ENCODE data around the gene ASL. TPM values are rescaled to one million over a fixed set of nuclear protein-coding genes. Genes with fewer than 3 reads are reported as not detected.
A peak's percentile ranks its signal among the peaks of the same experiment; 100 is the strongest.

ASL gene
- total and polyA plus RNA-seq, 9 of the 15 experiments (the other 6 are each of a cell fraction or from before 2014, with no cell fraction given): 2.6 to 67.0 (median 33.3) TPM

DNA sequence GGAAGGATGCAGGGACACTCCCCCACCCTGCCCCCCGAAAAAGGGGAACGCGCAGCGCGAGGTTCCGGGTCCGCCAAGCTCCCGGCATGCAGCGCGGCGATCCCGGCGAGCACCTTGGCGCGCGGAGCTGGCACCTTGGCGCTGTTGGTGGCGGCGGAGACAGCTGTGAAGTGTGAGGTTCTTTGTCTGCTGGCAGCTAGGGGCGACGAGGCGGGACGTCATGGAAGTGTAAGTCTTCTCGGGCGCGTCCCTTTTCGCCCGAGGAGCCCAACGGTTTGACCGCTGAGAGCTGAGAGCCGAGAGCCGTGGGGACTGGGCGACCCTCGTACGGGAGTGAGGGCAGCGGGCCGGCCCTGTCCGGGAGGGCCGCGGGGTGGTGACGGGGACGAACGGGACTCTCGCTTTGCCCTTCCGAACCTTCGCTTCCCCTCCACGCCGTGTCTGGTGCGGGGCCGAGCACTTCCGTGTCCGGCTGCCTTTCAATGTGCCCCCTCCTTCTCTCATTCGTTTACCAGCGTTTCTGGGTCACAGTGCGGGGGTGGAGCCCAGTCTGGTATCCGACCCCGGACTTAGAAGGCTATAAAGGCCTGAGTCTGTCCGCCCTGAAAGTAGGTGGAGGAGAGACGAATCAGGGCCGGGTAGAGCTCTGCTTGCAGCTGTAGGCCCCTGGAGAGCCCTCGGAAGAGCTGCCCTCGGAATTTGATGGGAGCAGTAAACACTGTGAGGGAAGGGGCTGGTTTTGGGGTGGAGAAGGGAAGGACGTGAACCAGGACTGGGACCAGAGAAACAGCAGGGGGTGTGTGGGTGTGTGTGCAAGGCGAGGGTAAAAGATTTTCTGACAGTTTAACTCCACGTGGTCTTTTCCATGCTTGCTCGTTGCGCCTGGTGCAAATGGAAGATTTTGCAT lies 39.4 kb downstream of the ASL start, which contains the start of gene CRCP (continued):
- TF ChIP-seq, protein P1, sequence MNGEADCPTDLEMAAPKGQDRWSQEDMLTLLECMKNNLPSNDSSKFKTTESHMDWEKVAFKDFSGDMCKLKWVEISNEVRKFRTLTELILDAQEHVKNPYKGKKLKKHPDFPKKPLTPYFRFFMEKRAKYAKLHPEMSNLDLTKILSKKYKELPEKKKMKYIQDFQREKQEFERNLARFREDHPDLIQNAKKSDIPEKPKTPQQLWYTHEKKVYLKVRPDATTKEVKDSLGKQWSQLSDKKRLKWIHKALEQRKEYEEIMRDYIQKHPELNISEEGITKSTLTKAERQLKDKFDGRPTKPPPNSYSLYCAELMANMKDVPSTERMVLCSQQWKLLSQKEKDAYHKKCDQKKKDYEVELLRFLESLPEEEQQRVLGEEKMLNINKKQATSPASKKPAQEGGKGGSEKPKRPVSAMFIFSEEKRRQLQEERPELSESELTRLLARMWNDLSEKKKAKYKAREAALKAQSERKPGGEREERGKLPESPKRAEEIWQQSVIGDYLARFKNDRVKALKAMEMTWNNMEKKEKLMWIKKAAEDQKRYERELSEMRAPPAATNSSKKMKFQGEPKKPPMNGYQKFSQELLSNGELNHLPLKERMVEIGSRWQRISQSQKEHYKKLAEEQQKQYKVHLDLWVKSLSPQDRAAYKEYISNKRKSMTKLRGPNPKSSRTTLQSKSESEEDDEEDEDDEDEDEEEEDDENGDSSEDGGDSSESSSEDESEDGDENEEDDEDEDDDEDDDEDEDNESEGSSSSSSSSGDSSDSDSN (IDR thresholded peaks at IDR 0.05; ENCODE audit: borderline replicate concordance in 1 of 2, low read depth in 2 of 2, low read length in 2 of 2): 0 out of 4 replicates have a peak, but pooled peaks of 1 of the 2 experiments have one; percentile 42
- peak; percentile 67 for TF ChIP-seq TAF9B (IDR thresholded peaks at IDR 0.05; ENCODE audit: partially characterized antibody)
- TF ChIP-seq ZNF133 (CRISPR knock-in tag; IDR thresholded peaks at IDR 0.05): no peak
- TF ChIP-seq ESRRA (IDR thresholded peaks at IDR 0.05; ENCODE audit: borderline replicate concordance, low read depth): no peak
- TF ChIP-seq RBM22 (IDR thresholded peaks at IDR 0.05; ENCODE audit: low read depth, low read length, poor library complexity, severe bottlenecking): peak; percentile 85
- no peak for TF ChIP-seq ATF1 (CRISPR knock-in tag; IDR thresholded peaks at IDR 0.05)
- TF ChIP-seq ATF1 (tag; IDR thresholded peaks at IDR 0.05): peak; percentile 81
- TF ChIP-seq FOXJ3 (CRISPR knock-in tag; IDR thresholded peaks at IDR 0.05): no peak
- TF ChIP-seq, protein P2, sequence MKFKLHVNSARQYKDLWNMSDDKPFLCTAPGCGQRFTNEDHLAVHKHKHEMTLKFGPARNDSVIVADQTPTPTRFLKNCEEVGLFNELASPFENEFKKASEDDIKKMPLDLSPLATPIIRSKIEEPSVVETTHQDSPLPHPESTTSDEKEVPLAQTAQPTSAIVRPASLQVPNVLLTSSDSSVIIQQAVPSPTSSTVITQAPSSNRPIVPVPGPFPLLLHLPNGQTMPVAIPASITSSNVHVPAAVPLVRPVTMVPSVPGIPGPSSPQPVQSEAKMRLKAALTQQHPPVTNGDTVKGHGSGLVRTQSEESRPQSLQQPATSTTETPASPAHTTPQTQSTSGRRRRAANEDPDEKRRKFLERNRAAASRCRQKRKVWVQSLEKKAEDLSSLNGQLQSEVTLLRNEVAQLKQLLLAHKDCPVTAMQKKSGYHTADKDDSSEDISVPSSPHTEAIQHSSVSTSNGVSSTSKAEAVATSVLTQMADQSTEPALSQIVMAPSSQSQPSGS (CRISPR knock-in tag; IDR thresholded peaks at IDR 0.05): no peak
- TF ChIP-seq, protein P3, sequence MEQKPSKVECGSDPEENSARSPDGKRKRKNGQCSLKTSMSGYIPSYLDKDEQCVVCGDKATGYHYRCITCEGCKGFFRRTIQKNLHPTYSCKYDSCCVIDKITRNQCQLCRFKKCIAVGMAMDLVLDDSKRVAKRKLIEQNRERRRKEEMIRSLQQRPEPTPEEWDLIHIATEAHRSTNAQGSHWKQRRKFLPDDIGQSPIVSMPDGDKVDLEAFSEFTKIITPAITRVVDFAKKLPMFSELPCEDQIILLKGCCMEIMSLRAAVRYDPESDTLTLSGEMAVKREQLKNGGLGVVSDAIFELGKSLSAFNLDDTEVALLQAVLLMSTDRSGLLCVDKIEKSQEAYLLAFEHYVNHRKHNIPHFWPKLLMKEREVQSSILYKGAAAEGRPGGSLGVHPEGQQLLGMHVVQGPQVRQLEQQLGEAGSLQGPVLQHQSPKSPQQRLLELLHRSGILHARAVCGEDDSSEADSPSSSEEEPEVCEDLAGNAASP (IDR thresholded peaks at IDR 0.05): no peak
- TF ChIP-seq, protein P4, sequence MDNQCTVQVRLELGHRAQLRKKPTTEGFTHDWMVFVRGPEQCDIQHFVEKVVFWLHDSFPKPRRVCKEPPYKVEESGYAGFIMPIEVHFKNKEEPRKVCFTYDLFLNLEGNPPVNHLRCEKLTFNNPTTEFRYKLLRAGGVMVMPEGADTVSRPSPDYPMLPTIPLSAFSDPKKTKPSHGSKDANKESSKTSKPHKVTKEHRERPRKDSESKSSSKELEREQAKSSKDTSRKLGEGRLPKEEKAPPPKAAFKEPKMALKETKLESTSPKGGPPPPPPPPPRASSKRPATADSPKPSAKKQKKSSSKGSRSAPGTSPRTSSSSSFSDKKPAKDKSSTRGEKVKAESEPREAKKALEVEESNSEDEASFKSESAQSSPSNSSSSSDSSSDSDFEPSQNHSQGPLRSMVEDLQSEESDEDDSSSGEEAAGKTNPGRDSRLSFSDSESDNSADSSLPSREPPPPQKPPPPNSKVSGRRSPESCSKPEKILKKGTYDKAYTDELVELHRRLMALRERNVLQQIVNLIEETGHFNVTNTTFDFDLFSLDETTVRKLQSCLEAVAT (IDR thresholded peaks at IDR 0.05): 0 out of 4 replicates have a peak, but pooled peaks have one; percentile 28 to 55
- no peak for TF ChIP-seq PHB2 (IDR thresholded peaks at IDR 0.05; ENCODE audit: low read depth)
- TF ChIP-seq, protein P5, sequence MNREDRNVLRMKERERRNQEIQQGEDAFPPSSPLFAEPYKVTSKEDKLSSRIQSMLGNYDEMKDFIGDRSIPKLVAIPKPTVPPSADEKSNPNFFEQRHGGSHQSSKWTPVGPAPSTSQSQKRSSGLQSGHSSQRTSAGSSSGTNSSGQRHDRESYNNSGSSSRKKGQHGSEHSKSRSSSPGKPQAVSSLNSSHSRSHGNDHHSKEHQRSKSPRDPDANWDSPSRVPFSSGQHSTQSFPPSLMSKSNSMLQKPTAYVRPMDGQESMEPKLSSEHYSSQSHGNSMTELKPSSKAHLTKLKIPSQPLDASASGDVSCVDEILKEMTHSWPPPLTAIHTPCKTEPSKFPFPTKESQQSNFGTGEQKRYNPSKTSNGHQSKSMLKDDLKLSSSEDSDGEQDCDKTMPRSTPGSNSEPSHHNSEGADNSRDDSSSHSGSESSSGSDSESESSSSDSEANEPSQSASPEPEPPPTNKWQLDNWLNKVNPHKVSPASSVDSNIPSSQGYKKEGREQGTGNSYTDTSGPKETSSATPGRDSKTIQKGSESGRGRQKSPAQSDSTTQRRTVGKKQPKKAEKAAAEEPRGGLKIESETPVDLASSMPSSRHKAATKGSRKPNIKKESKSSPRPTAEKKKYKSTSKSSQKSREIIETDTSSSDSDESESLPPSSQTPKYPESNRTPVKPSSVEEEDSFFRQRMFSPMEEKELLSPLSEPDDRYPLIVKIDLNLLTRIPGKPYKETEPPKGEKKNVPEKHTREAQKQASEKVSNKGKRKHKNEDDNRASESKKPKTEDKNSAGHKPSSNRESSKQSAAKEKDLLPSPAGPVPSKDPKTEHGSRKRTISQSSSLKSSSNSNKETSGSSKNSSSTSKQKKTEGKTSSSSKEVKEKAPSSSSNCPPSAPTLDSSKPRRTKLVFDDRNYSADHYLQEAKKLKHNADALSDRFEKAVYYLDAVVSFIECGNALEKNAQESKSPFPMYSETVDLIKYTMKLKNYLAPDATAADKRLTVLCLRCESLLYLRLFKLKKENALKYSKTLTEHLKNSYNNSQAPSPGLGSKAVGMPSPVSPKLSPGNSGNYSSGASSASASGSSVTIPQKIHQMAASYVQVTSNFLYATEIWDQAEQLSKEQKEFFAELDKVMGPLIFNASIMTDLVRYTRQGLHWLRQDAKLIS (CRISPR knock-in tag; IDR thresholded peaks at IDR 0.05): peak; percentile 83; the same call in 1 of the 2 replicates
- no peak for TF ChIP-seq NR2F6 (CRISPR knock-in tag; IDR thresholded peaks at IDR 0.05)
- peak; percentile 4 for TF ChIP-seq HLTF (IDR thresholded peaks at IDR 0.05)
- no peak for TF ChIP-seq SLC30A9 (CRISPR knock-in tag; IDR thresholded peaks at IDR 0.05)
- peak; percentile 88 for TF ChIP-seq E2F3 (CRISPR knock-in tag; IDR thresholded peaks at IDR 0.05)

Measured in K562 (cell line).